ENCODE results near the gene ARMC2. TPM values are rescaled to one million over a fixed set of nuclear protein-coding genes. Genes with fewer than 3 reads are reported as not detected.

The ARMC2 gene
- polyA plus RNA-seq, 3 donors: 1.7 to 7.4 (median 3.5) TPM

GRCh38 chr6:108846628-108847027, 1.6 kb upstream of the ARMC2 start:
- Histone ChIP-seq H3K36me3 (replicated peaks in 1 of 2; ENCODE audit: control insufficient read depth in 1 of 2, insufficient read depth in 2 of 2, low read length in 2 of 2) (no peaks in the 10 kb centered on the region), H3K4me2 (replicated peaks; ENCODE audit: extremely low read depth, low read length, poor library complexity, severe bottlenecking) (no peak overlapping the region), H3K9me3 (replicated peaks in 1 of 2; ENCODE audit: control insufficient read depth in 1 of 2, insufficient read depth in 1 of 2, low read length in 2 of 2) (no peaks in the 10 kb centered on the region), H3K79me2 (ENCODE audit: insufficient read depth, low read length) (peaks cover 11% of the 10 kb centered on the region), H3K27ac (ENCODE audit: low read depth in 1 of 2, low read length in 2 of 2) (no peak overlapping the region), H3K9ac (ENCODE audit: insufficient read depth, low read length, poor library complexity, severe bottlenecking) (no peak overlapping the region), H3K4me3 (replicated peaks in 1 of 3; ENCODE audit: low read depth in 2 of 3, low read length in 3 of 3) (no peak overlapping the region), H3K27me3 (ENCODE audit: control insufficient read depth in 2 of 2, insufficient read depth in 2 of 2, low read length in 2 of 2) (peaks cover 0 to 2% of the 10 kb centered on the region in 2 donors), H3K4me1 (ENCODE audit: control insufficient read depth in 1 of 2, insufficient read depth in 2 of 2, low read length in 2 of 2) (peaks cover 46 to 59% of the 10 kb centered on the region in 2 donors), H4K20me1 (ENCODE audit: insufficient read depth, low read length) (no peaks in the 10 kb centered on the region), H2AFZ (ENCODE audit: insufficient read depth, low read depth, low read length, poor library complexity, severe bottlenecking) (no peak overlapping the region)
- peaks cover 54% of the 10 kb centered on the region for H3K4me1 Mint-ChIP-seq
- H3K36me3 Mint-ChIP-seq: peaks cover 0 to 2% of the 10 kb centered on the region in 2 donors
- H3K27me3 Mint-ChIP-seq (ENCODE audit: low read depth in 3 of 3): peaks cover 0 to 3% (median 0%) of the 10 kb centered on the region in 3 donors
- H3K9me3 Mint-ChIP-seq: peaks cover 0 to 2% (median 0%) of the 10 kb centered on the region in 7 donors
- TF ChIP-seq CTCF (IDR thresholded peaks at IDR 0.05): no peak
- intact Hi-C loops (cut with micrococcal nuclease): loop anchor here in 1 of 2 donors (5.0 kb wide), 1 partner anchor 46 kb away; no protein-coding TSS in a partner anchor
- H3K4me3 Mint-ChIP-seq: peak overlapping the region in 1 of 2 donors; percentile 19
- peak overlapping the region in 4 of 7 donors; percentile 48 to 66 (median 56) for H3K27ac Mint-ChIP-seq
- WGBS (ENCODE audit: insufficient coverage): no CpG with 5 or more reads among the region's 1 CpG
- no peak for DNase-seq

- Histone ChIP-seq H3K27ac (ENCODE audit: low read depth in 1 of 2, low read length in 2 of 2) (peak overlapping the region; percentile 58 to 75), H3K4me1 (ENCODE audit: control insufficient read depth in 1 of 2, insufficient read depth in 2 of 2, low read length in 2 of 2) (peaks cover 42 to 57% of the 10 kb centered on the region in 2 donors), H4K20me1 (ENCODE audit: insufficient read depth, low read length) (no peaks in the 10 kb centered on the region), H3K79me2 (ENCODE audit: insufficient read depth, low read length) (peaks cover 11% of the 10 kb centered on the region), H3K9me3 (replicated peaks in 1 of 2; ENCODE audit: control insufficient read depth in 1 of 2, insufficient read depth in 1 of 2, low read length in 2 of 2) (no peaks in the 10 kb centered on the region), H3K27me3 (ENCODE audit: control insufficient read depth in 2 of 2, insufficient read depth in 2 of 2, low read length in 2 of 2) (peaks cover 0 to 2% of the 10 kb centered on the region in 2 donors), H3K4me2 (replicated peaks; ENCODE audit: extremely low read depth, low read length, poor library complexity, severe bottlenecking) (peak overlapping the region; percentile 91), H2AFZ (ENCODE audit: insufficient read depth, low read depth, low read length, poor library complexity, severe bottlenecking) (peak overlapping the region; percentile 87), H3K9ac (ENCODE audit: insufficient read depth, low read length, poor library complexity, severe bottlenecking) (peak overlapping the region; percentile 67), H3K36me3 (replicated peaks in 1 of 2; ENCODE audit: control insufficient read depth in 1 of 2, insufficient read depth in 2 of 2, low read length in 2 of 2) (no peaks in the 10 kb centered on the region), H3K4me3 (replicated peaks in 1 of 3; ENCODE audit: low read depth in 2 of 3, low read length in 3 of 3) (peak overlapping the region; percentile 58 to 82 (median 68))
- 29% methylated on average over 8 of the region's 12 CpGs for WGBS (ENCODE audit: insufficient coverage)
- no peak for TF ChIP-seq CTCF (IDR thresholded peaks at IDR 0.05)
- Mint-ChIP-seq H3K9me3 (peaks cover 0 to 2% (median 0%) of the 10 kb centered on the region in 7 donors), H3K27me3 (ENCODE audit: low read depth in 3 of 3) (peaks cover 0 to 3% (median 0%) of the 10 kb centered on the region in 3 donors), H3K36me3 (no peaks in the 10 kb centered on the region), H3K27ac (peak overlapping the region; percentile 83 to 94 (median 88)), H3K4me1 (peaks cover 51% of the 10 kb centered on the region), H3K4me3 (peak overlapping the region; percentile 82 to 89)
- intact Hi-C loops (cut with micrococcal nuclease): loop anchor here in 1 of 2 donors (5.0 kb wide), 1 partner anchor 45 kb away; no protein-coding TSS in a partner anchor
- DNase-seq: no peak
These were observed 495 bp upstream of the ARMC2 start for GRCh38 chr6:108847738-108848115.

All from CD14-positive monocyte (primary cell).